T47D (cell line): ENCODE results near the gene KIF1B.

Source experiments
- DNase-seq, 2 experiments: peaks; one replicate each; pipeline versions ENCODE4 v3.0.0 to v3.0.0-alpha.2; 2011 to 2012; ENCODE audit warnings: low read depth in 1 of 2, low spot score in 1 of 2
- JUND ChIP-seq: IDR thresholded peaks from 2 replicates; pipeline ENCODE4 v1.6.1; 2012; ENCODE audit warnings: low read depth
- in situ Hi-C: cut with HindIII; loops from 2 replicates; pipeline ENCODE4 v1.10.0; 2016; ENCODE audit warnings: low sequenced_read_pairs, low pct_unique_long_range_greater_than_20kb

The KIF1B gene

GRCh38 chr1:10309243-10310011, 99.1 kb downstream of the KIF1B start:
- in situ Hi-C loops: no loop called here
- no peak for TF ChIP-seq JUND
- DNase-seq: no peak

- in situ Hi-C loops: no loop called here
- no peak for DNase-seq
- no peak for TF ChIP-seq JUND
These were observed 106.4 kb downstream of the KIF1B start for GRCh38 chr1:10316752-10317151.

GRCh38 chr1:10319750-10320149, 109.4 kb downstream of the KIF1B start:
- in situ Hi-C loops: no loop called here
- no peak for TF ChIP-seq JUND
- no peak for DNase-seq

DNA sequence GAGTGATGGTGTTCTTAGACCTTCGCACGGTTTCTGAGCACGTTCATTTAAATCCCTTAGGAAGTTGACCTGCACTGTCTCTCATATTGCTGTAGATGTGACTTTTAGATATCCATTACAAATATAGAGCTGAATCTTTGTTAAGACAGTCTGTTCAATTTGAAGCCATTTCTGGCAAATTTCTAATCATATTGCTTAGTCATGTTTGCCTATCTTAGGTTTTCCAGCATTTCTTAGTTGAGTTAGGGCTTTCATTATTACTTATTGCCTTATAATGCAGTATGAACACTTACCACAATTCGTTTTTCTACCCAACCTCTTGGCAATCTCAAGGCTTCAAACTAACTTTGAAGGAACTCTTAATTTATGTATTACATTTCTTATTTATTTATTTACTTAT, 110.0 kb downstream of the KIF1B start:
- no peak for DNase-seq
- in situ Hi-C loops: no loop called here
- TF ChIP-seq JUND: no peak

DNA sequence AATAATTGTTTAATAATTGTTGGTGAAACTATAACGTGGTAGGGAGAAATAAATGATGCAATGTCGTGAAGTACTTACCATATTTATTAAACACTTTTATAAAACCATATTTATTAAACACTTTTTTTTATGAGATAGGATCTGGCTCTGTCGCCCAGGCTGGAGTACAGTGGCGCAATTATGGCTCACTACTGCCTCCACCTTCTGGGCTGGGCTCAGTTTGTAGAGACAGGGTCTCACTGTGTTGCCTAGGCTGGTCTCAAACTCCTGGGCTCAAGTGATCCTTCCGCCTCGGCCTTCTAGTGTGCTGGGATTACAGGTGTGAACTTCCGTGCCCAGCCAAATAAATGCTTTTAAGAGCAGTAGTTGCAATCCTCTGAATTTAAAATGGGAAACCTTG, 112.5 kb downstream of the KIF1B start:
- no peak for TF ChIP-seq JUND
- in situ Hi-C loops: no loop called here
- no peak for DNase-seq

- no peak for DNase-seq
- in situ Hi-C loops: no loop called here
These were observed 114.3 kb downstream of the KIF1B start for GRCh38 chr1:10324627-10325026.

GRCh38 chr1:10325521-10325920, 115.2 kb downstream of the KIF1B start:
- in situ Hi-C loops: no loop called here
- no peak for DNase-seq
- no peak for TF ChIP-seq JUND

More at GRCh38 chr1:10324627-10325026, 114.3 kb downstream of the KIF1B start:
- no peak for TF ChIP-seq JUND

GRCh38 chr1:10326251-10326650, 115.9 kb downstream of the KIF1B start:
- DNase-seq: no peak
- TF ChIP-seq JUND: no peak
- in situ Hi-C loops: no loop called here

DNA sequence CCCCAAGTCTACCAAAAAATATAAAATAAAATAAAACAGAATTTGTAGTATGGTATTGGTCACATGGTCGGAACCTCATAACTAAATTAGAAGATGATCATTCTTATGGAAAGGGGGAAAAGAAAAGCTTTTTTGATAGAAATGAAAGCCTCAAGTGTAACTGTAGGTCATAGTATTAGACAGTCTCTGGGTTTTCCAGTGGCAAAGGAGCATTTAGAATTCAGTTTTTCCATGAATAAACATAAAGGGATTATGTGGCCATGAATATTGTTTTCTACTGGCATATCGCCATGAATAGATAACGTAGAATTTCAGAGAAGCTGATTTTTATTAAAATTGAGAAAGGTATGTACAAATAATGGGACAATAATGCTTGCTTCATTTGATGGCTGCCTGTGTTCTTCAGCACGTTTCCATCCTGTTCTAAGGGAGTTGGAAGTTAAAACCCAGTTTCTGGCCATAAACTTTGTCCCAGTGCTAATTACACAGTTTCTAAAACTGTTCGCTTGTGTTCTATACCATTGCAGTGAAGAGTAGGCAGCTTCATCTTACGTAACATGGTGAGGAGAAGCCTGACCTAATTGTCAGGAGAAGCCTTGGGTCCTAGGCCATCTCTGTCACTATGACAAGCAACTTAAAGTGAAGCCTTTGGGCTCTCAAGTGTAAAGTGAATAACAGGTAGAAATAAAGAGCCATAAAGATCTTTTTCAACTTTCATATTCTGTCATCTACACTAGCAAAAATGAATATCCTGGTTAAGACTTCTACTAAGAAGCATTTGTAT, 118.0 kb downstream of the KIF1B start:
- TF ChIP-seq JUND: no peak
- in situ Hi-C loops: no loop called here
- no peak for DNase-seq

DNA sequence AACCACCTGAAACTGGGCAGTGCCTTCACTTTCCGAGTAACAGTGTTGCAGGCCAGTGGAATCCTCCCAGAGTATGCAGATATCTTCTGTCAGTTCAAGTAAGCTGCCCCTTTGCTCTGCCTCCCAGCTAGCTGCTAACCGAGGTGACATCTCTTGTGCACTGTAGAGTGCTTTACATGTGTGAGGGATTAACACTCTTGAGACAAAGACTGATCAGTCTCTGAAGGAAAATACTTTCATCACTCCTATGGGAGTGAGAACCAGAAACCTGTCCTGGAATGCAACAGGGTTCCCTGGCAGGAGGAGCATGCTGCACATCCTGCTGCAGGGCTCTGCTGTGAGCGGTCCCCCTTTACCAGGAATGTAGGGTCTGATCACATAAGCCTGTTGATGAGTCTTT, 127.1 kb downstream of the KIF1B start:
- TF ChIP-seq JUND: no peak
- no peak for DNase-seq
- in situ Hi-C loops: no loop called here

- in situ Hi-C loops: no loop called here
- no peak for TF ChIP-seq JUND
- peak; percentile 31 to 57 for DNase-seq
These were observed 127.7 kb downstream of the KIF1B start for GRCh38 chr1:10338047-10338446.

DNA sequence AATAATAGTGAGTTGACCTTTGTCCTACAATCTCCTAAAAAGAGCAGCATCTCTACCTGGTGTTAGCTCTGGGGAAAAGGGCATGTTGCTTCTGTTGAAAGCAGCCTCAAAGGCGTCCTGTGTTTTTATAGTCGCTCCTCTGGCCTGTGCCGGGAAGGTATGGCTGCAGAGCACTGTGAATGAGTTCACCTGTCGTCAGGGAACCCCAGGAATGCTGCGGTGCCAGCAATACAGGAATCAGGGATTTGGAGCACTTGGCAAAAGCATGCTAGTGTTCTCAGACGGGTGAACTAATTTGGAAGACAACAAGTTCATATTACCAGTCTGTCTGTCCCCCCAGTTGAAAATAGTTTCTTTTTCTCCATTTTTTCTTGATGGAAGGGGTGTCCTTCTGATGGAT, 128.2 kb downstream of the KIF1B start:
- DNase-seq: peak; percentile 15 to 81
- no peak for TF ChIP-seq JUND
- in situ Hi-C loops: no loop called here

- TF ChIP-seq JUND: no peak
- in situ Hi-C loops: no loop called here
- DNase-seq: no peak
These were observed 128.7 kb downstream of the KIF1B start for GRCh38 chr1:10339036-10339567.
